Smooth muscle cell (in vitro differentiated cells): ENCODE data around the gene PDE7B. TPM values are rescaled to one million over a fixed set of nuclear protein-coding genes. Genes with fewer than 3 reads are reported as not detected.

Experiments
- DNase-seq: peaks from one replicate; lab custom pipeline; 2025; ENCODE audit not compliant: unreplicated experiment; lab: John Stamatoyannopoulos, UW
- H2AFZ ChIP-seq: fragments of 200-600 bp; sonication (generic); 2 replicates; pipeline ENCODE4 v1.6.0; 2016; ENCODE audit warnings: antibody characterized with exemption, low read depth, mild to moderate bottlenecking
- H3F3A ChIP-seq: fragments of 200-600 bp; sonication (generic); 2 replicates; pipeline ENCODE4 v1.6.0; 2017; ENCODE audit warnings: antibody characterized with exemption, low read depth
- H3K27ac ChIP-seq: fragments of 200-600 bp; sonication (generic); 2 replicates; pipeline ENCODE4 v1.5.1; 2016; ENCODE audit warnings: low read depth, mild to moderate bottlenecking
- H3K27me3 ChIP-seq: fragments of 200-600 bp; sonication (generic); 2 replicates; pipeline ENCODE4 v1.6.1; 2016; ENCODE audit warnings: low read depth, mild to moderate bottlenecking
- H3K36me3 ChIP-seq: fragments of 200-600 bp; sonication (generic); 2 replicates; pipeline ENCODE4 v1.5.1; 2016; ENCODE audit warnings: low read depth
- H3K4me1 ChIP-seq: fragments of 200-600 bp; sonication (generic); 2 replicates; pipeline ENCODE4 v1.5.1; 2016; ENCODE audit warnings: low read depth
- H3K4me2 ChIP-seq: fragments of 200-600 bp; sonication (generic); 2 replicates; pipeline ENCODE4 v1.6.0; 2016; ENCODE audit warnings: mild to moderate bottlenecking
- H3K4me3 ChIP-seq: fragments of 200-600 bp; sonication (generic); 2 replicates; pipeline ENCODE4 v1.5.1; 2016; ENCODE audit warnings: mild to moderate bottlenecking
- H3K79me2 ChIP-seq: fragments of 200-600 bp; sonication (generic); 2 replicates; pipeline ENCODE4 v1.6.0; 2016; ENCODE audit warnings: low read depth, mild to moderate bottlenecking
- H3K9ac ChIP-seq: fragments of 200-600 bp; sonication (generic); 2 replicates; pipeline ENCODE4 v1.6.0; 2016; ENCODE audit warnings: low read depth
- H3K9me3 ChIP-seq: fragments of 200-600 bp; sonication (generic); replicated peaks from 2 replicates; pipeline ENCODE4 v1.5.1; 2016; ENCODE audit warnings: low read depth
- H4K20me1 ChIP-seq: fragments of 200-600 bp; sonication (generic); 2 replicates; pipeline ENCODE4 v1.6.0; 2016; ENCODE audit warnings: low read depth
- WGBS: methylation state at CpG from one replicate; pipeline ENCODE4 v1.1.7; 2016; ENCODE audit warnings: low lambda C conversion rate; 5-methylcytosine and 5-hydroxymethylcytosine counted together
- polyA plus RNA-seq: library from polyadenylated mRNA; unstranded; fragments of >200 nt; fragmentation: Nextera tagmentation; extraction: Ambion mirVana; gene quantifications from 2 replicates; pipeline ENCODE4 v1.2.1, GENCODE V29; 2016
- total RNA-seq: library from RNA; depleted of rRNA; stranded (reverse); fragments of >200 nt; gene quantifications from 2 replicates; pipeline ENCODE4 v1.2.3, GENCODE V29; 2014
- TF ChIP-seq, protein P1 (sequence below): fragments of 200-600 bp; sonication (generic); IDR thresholded peaks from 2 replicates; pipeline ENCODE4 v1.5.1; 2017; ENCODE audit warnings: borderline replicate concordance, mild to moderate bottlenecking, antibody characterized with exemption; ENCODE audit not compliant: insufficient read depth, poor library complexity, severe bottlenecking

PDE7B gene
- total and polyA plus RNA-seq, 2 experiments from 2014 or later = 23.5 to 36.9 TPM

DNA sequence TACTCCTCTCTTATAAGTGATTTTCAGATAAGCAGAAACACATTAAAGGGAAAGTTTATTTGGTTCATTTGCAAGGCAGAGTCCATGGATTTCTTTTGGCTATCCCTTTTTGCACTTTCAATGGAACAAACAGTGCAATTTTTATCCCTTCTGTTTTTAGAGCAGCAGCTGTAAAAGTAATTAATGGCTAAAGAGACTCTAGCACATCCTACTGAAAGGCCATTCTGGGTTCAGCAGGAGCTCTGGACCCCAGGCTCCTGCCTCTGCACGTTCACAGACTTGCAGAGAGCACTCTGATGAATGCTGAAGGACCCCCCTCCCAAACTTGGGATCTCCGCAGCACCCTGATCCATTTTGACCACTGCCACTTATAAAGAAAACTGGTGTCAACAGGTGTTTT is 40.3 kb upstream of the PDE7B start:
- TF ChIP-seq, protein P1, sequence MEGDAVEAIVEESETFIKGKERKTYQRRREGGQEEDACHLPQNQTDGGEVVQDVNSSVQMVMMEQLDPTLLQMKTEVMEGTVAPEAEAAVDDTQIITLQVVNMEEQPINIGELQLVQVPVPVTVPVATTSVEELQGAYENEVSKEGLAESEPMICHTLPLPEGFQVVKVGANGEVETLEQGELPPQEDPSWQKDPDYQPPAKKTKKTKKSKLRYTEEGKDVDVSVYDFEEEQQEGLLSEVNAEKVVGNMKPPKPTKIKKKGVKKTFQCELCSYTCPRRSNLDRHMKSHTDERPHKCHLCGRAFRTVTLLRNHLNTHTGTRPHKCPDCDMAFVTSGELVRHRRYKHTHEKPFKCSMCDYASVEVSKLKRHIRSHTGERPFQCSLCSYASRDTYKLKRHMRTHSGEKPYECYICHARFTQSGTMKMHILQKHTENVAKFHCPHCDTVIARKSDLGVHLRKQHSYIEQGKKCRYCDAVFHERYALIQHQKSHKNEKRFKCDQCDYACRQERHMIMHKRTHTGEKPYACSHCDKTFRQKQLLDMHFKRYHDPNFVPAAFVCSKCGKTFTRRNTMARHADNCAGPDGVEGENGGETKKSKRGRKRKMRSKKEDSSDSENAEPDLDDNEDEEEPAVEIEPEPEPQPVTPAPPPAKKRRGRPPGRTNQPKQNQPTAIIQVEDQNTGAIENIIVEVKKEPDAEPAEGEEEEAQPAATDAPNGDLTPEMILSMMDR = no peak
- no peak overlapping the region for H3K4me2 ChIP-seq
- DNase-seq = no peak
- H3K36me3 ChIP-seq = no peaks in the 10 kb centered on the region
- H3K4me3 ChIP-seq = no peak overlapping the region
- WGBS = 82% methylated on average over 2 of the region's 2 CpGs
- no peaks in the 10 kb centered on the region for H3K27me3 ChIP-seq
- H3K9ac ChIP-seq = no peak overlapping the region
- no peak overlapping the region for H3K27ac ChIP-seq
- peaks cover 4% of the 10 kb centered on the region for H3F3A ChIP-seq
- H3K4me1 ChIP-seq = peaks cover 10% of the 10 kb centered on the region
- H3K79me2 ChIP-seq = no peaks in the 10 kb centered on the region
- no peaks in the 10 kb centered on the region for H3K9me3 ChIP-seq
- H4K20me1 ChIP-seq = no peaks in the 10 kb centered on the region
- no peak overlapping the region for H2AFZ ChIP-seq

DNA sequence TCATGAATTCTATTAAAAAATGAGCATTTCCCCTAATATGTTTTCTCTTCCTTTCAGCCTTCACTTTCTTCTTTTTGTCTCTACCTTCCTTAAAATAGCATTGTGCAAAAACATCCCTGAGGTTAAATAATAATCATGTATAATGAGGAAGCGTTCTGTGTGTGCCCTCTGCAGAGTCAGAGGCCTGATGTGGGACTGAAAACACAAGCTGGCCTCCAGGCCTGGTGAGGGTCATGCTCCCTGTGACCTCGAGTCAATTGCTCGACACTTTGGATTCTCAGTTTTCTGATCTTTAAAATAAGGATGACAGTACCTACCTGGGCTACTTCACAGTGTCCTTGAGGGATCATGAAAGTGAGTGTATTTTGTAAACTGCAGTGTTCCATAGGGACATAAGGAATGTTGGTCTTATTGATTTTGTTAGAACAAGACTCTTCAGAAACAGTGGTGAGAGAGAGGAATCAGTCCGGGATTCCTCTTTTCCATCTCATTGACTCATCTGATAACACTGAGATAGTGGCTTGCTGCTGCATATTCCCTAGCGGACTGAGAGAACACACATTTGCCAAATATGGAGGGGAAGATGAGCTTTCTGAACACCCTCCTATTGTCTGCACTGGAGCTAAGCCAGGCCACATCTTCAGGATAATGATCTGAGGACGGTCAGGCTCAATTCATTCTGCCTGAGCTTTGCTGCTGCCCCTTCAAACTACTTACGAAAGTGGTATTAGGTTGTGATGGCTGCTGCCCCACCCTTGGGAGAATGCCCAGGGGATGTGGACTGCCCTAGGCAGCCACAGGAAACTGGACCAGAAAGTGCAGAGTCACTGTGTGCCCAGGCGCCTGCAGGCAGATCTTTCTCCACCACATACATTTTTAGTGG is 39.6 kb upstream of the PDE7B start:
- H2AFZ ChIP-seq = peak overlapping the region; percentile 70
- TF ChIP-seq, protein P1 = no peak

DNA sequence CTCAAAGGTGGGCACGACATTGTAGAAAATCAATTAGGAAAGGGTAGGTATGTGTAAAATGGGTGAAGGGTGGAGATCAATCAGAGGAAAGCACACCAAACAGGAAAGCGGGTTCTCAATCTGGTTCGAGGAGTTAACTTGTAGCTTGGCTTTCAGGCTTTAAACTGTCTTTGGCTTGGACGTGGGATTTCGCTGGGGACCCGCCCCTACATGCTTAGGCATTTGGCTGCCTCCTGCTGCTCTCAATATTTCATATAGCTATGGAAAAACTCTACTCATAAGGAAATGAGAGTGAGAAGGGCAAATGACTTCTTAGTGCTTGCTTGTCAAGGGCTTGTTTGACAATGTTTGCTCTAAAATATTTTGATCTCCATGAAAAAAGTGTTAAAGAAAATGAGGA is 38.1 kb upstream of the PDE7B start:
- H3K4me3 ChIP-seq = no peak overlapping the region

More for the DNA sequence above, 39.6 kb upstream of the PDE7B start:
- H3K4me3 ChIP-seq = no peak overlapping the region
- H3K4me1 ChIP-seq = peaks cover 10% of the 10 kb centered on the region
- H4K20me1 ChIP-seq = no peaks in the 10 kb centered on the region
- H3K27me3 ChIP-seq = no peaks in the 10 kb centered on the region
- peak overlapping the region; percentile 51 for H3K4me2 ChIP-seq
- H3K27ac ChIP-seq = no peak overlapping the region
- no peaks in the 10 kb centered on the region for H3K79me2 ChIP-seq
- no peak for DNase-seq
- no peak overlapping the region for H3K9ac ChIP-seq
- H3K36me3 ChIP-seq = no peaks in the 10 kb centered on the region
- 54% methylated on average over 8 of the region's 8 CpGs for WGBS
- H3F3A ChIP-seq = peaks cover 4% of the 10 kb centered on the region
- no peaks in the 10 kb centered on the region for H3K9me3 ChIP-seq

More for the DNA sequence above, 38.1 kb upstream of the PDE7B start:
- WGBS = 81% methylated on average over 6 of the region's 6 CpGs
- H3K9me3 ChIP-seq = no peaks in the 10 kb centered on the region
- H2AFZ ChIP-seq = no peak overlapping the region
- peaks cover 10% of the 10 kb centered on the region for H3K4me1 ChIP-seq
- no peaks in the 10 kb centered on the region for H3K27me3 ChIP-seq
- H3K9ac ChIP-seq = no peak overlapping the region
- no peaks in the 10 kb centered on the region for H4K20me1 ChIP-seq
- H3K79me2 ChIP-seq = no peaks in the 10 kb centered on the region
- H3K36me3 ChIP-seq = no peaks in the 10 kb centered on the region
- H3K27ac ChIP-seq = no peak overlapping the region
- no peak overlapping the region for H3K4me2 ChIP-seq
- DNase-seq = no peak
- TF ChIP-seq, protein P1 = no peak
- H3F3A ChIP-seq = peaks cover 4% of the 10 kb centered on the region
